RWPE2 (cell line): ENCODE measurements around the gene RC3H1.
"Not testable (repeated sequence)": the region's sequence is repeated elsewhere in the genome, so short reads cannot be mapped to it uniquely, and the experiment has no call there.

Source experiments
- ATAC-seq: fragments of 200-7000 bp; cut with Tn5 transposase; 3 replicates; pipeline ENCODE4 v1.9.1; 2021; ENCODE audit warnings: low read depth
- DNase-seq: peaks from one replicate; pipeline ENCODE4 v3.0.0-alpha.2; 2020; ENCODE audit warnings: low spot score
- H3K27ac ChIP-seq: fragments of 450-650 bp; 2 replicates; pipeline ENCODE4 v1.5.1; 2017; ENCODE audit warnings: mild to moderate bottlenecking; ENCODE audit not compliant: poor library complexity, severe bottlenecking
- H3K27me3 ChIP-seq: fragments of 250-450 bp; sonication (Bioruptor Pico); 2 replicates; pipeline ENCODE4 v1.5.1; 2021; ENCODE audit warnings: mild to moderate bottlenecking, moderate library complexity; ENCODE audit not compliant: insufficient read depth, poor library complexity, severe bottlenecking
- H3K36me3 ChIP-seq: fragments of 250-450 bp; sonication (Bioruptor Pico); 2 replicates; pipeline ENCODE4 v1.5.1; 2020; ENCODE audit warnings: low read depth, mild to moderate bottlenecking, moderate library complexity
- H3K4me1 ChIP-seq: fragments of 250-450 bp; sonication (Bioruptor Pico); 2 replicates; pipeline ENCODE4 v1.5.1; 2021; ENCODE audit warnings: mild to moderate bottlenecking, moderate library complexity; ENCODE audit not compliant: insufficient read depth, poor library complexity, severe bottlenecking
- H3K4me3 ChIP-seq: fragments of 250-450 bp; sonication (Bioruptor Pico); 2 replicates; pipeline ENCODE4 v1.5.1; 2021; ENCODE audit warnings: mild to moderate bottlenecking, moderate library complexity; ENCODE audit not compliant: severe bottlenecking
- H3K9me3 ChIP-seq: fragments of 250-450 bp; sonication (Bioruptor Pico); 2 replicates; pipeline ENCODE4 v1.5.1; 2021; ENCODE audit warnings: mild to moderate bottlenecking, moderate library complexity; ENCODE audit not compliant: severe bottlenecking
- CTCF ChIP-seq: fragments of 450-650 bp; IDR thresholded peaks from one replicate; pipeline ENCODE4 v1.5.1; 2017; ENCODE audit warnings: mild to moderate bottlenecking, moderate library complexity; ENCODE audit not compliant: poor library complexity, severe bottlenecking

Gene RC3H1

GRCh38 chr1:173988068-173988467 lies 34.1 kb downstream of the RC3H1 start:
- ATAC-seq, result no peak
- TF ChIP-seq CTCF, result no peak

GRCh38 chr1:173986951-173987350 lies 35.2 kb downstream of the RC3H1 start:
- no peak overlapping the region for H3K4me3 ChIP-seq
- H3K27me3 ChIP-seq, result no peaks in the 10 kb centered on the region
- no peak overlapping the region for H3K27ac ChIP-seq
- no peak for TF ChIP-seq CTCF
- peaks cover 62% of the 10 kb centered on the region for H3K36me3 ChIP-seq
- no peaks in the 10 kb centered on the region for H3K4me1 ChIP-seq
- DNase-seq (no peak), ATAC-seq (no peak)
- no peaks in the 10 kb centered on the region for H3K9me3 ChIP-seq

More at GRCh38 chr1:173988068-173988467, 34.1 kb downstream of the RC3H1 start:
- Histone ChIP-seq H3K36me3 (peaks cover 58% of the 10 kb centered on the region), H3K27ac (no peak overlapping the region), H3K4me3 (no peak overlapping the region), H3K9me3 (no peaks in the 10 kb centered on the region), H3K4me1 (no peaks in the 10 kb centered on the region), H3K27me3 (no peaks in the 10 kb centered on the region)
- DNase-seq, result no peak

GRCh38 chr1:173970252-173970651 lies 51.9 kb downstream of the RC3H1 start:
- Histone ChIP-seq H3K27ac (no peak overlapping the region), H3K4me3 (no peak overlapping the region), H3K27me3 (no peaks in the 10 kb centered on the region), H3K36me3 (peaks cover 77% of the 10 kb centered on the region), H3K9me3 (no peaks in the 10 kb centered on the region), H3K4me1 (no peaks in the 10 kb centered on the region)
- ATAC-seq (no peak), DNase-seq (no peak)
- TF ChIP-seq CTCF, result no peak

GRCh38 chr1:173965896-173966295 lies 56.3 kb downstream of the RC3H1 start:
- H3K4me3 ChIP-seq, H3K4me1 ChIP-seq, H3K27me3 ChIP-seq, H3K27ac ChIP-seq, H3K9me3 ChIP-seq, DNase-seq, ATAC-seq: not testable (repeated sequence)
- peaks cover 77% of the 10 kb centered on the region for H3K36me3 ChIP-seq

- no peak for ATAC-seq
- no peak for DNase-seq
- no peak overlapping the region for H3K27ac ChIP-seq
- peaks cover 77% of the 10 kb centered on the region for H3K36me3 ChIP-seq
- H3K9me3 ChIP-seq, result no peaks in the 10 kb centered on the region
- no peak overlapping the region for H3K4me3 ChIP-seq
- no peaks in the 10 kb centered on the region for H3K27me3 ChIP-seq
- no peak for TF ChIP-seq CTCF
- H3K4me1 ChIP-seq, result no peaks in the 10 kb centered on the region
Observed at GRCh38 chr1:173963477-173963876, 58.7 kb downstream of the RC3H1 start.
